GM23248 (cell line): ENCODE results near the gene PHLDB3.

Experiments used
- EZH2 ChIP-seq: fragments of 200-600 bp; sonication (generic); IDR thresholded peaks from 2 replicates; pipeline ENCODE4 v1.6.1; 2018; ENCODE audit warnings: antibody characterized with exemption, mild to moderate bottlenecking; ENCODE audit not compliant: insufficient read depth, poor library complexity, severe bottlenecking
- EZH2phosphoT487 ChIP-seq: fragments of 200-600 bp; sonication (generic); IDR thresholded peaks from 2 replicates; pipeline ENCODE4 v1.6.1; 2018; ENCODE audit warnings: antibody characterized with exemption, moderate library complexity, mild to moderate bottlenecking, low read depth; ENCODE audit not compliant: insufficient read depth

- TF ChIP-seq EZH2: no peak
- no peak for TF ChIP-seq EZH2phosphoT487
These were observed 50.5 kb downstream of the PHLDB3 start for GRCh38 chr19:43454031-43454430.
